NOMO-1 treated with DMSO at 0.1 percent for 48 hours (cell line): ENCODE results near the gene LAMA2.

ENCODE experiments used
- DNase-seq: peaks from one replicate; lab custom pipeline; 2025; ENCODE audit not compliant: unreplicated experiment; lab: John Stamatoyannopoulos, UW

Gene LAMA2

GRCh38 chr6:128882991-128883611, at the start of gene LAMA2:
TSS of gene LAMA2 (plus strand) at chr6:128883138. CDS start at chr6:128883246, 108 bp downstream.
- DNase-seq: no peak

GRCh38 chr6:128836761-128837160, 46.2 kb upstream of the LAMA2 start:
- DNase-seq: no peak

- no peak for DNase-seq
These were observed 41.4 kb upstream of the LAMA2 start for GRCh38 chr6:128841518-128841917.

GRCh38 chr6:128844598-128844997, 38.3 kb upstream of the LAMA2 start:
- DNase-seq: no peak

- DNase-seq: no peak
These were observed 35.3 kb upstream of the LAMA2 start for GRCh38 chr6:128847431-128848210.

GRCh38 chr6:128848212-128848935, 34.6 kb upstream of the LAMA2 start:
- DNase-seq: no peak

GRCh38 chr6:128855581-128856085, 27.3 kb upstream of the LAMA2 start:
- DNase-seq: no peak

- no peak for DNase-seq
These were observed 25.1 kb upstream of the LAMA2 start for GRCh38 chr6:128857806-128858205.

GRCh38 chr6:128860782-128861181, 22.2 kb upstream of the LAMA2 start:
- DNase-seq: no peak

GRCh38 chr6:128863983-128864382, 19.0 kb upstream of the LAMA2 start:
- no peak for DNase-seq

- no peak for DNase-seq
These were observed 12.2 kb upstream of the LAMA2 start for GRCh38 chr6:128870746-128871145.

- no peak for DNase-seq
These were observed 8.1 kb upstream of the LAMA2 start for GRCh38 chr6:128874863-128875262.

- no peak for DNase-seq
These were observed 378 bp upstream of the LAMA2 start for GRCh38 chr6:128882560-128882959.

- DNase-seq: no peak
These were observed 968 bp downstream of the LAMA2 start for GRCh38 chr6:128883906-128884305.

- DNase-seq: no peak
These were observed 2.4 kb downstream of the LAMA2 start for GRCh38 chr6:128885381-128885780.

- no peak for DNase-seq
These were observed 3.8 kb downstream of the LAMA2 start for GRCh38 chr6:128886706-128887105.

- no peak for DNase-seq
These were observed 5.7 kb downstream of the LAMA2 start for GRCh38 chr6:128888444-128889175.

- no peak for DNase-seq
These were observed 6.9 kb downstream of the LAMA2 start for GRCh38 chr6:128889870-128890269.

- no peak for DNase-seq
These were observed 9.1 kb downstream of the LAMA2 start for GRCh38 chr6:128892079-128892478.

GRCh38 chr6:128899341-128900050, 16.6 kb downstream of the LAMA2 start:
- no peak for DNase-seq
